Suprapubic skin (tissue), 4 donors: ENCODE results near the gene KRTAP3-3. TPM values are rescaled to one million over a fixed set of nuclear protein-coding genes. Genes with fewer than 3 reads are reported as not detected.

Experiments
- DNase-seq, 2 donors: peaks; one replicate each; pipeline ENCODE4 v3.0.0-alpha.2; 2019; ENCODE audit warnings: low spot score in 2 of 2
- H3K27ac ChIP-seq: fragments of 200-600 bp; sonication (generic); one replicate; pipeline ENCODE4 v1.5.1; 2019
- H3K27me3 ChIP-seq: fragments of 200-600 bp; sonication (generic); one replicate; pipeline ENCODE4 v1.5.1; 2019
- H3K36me3 ChIP-seq: fragments of 200-600 bp; sonication (generic); one replicate; pipeline ENCODE4 v1.5.1; 2019
- H3K4me1 ChIP-seq: fragments of 200-600 bp; sonication (generic); one replicate; pipeline ENCODE4 v1.5.1; 2019
- H3K4me3 ChIP-seq: fragments of 200-600 bp; sonication (generic); one replicate; pipeline ENCODE4 v1.5.1; 2019; ENCODE audit warnings: mild to moderate bottlenecking
- H3K9me3 ChIP-seq: fragments of 200-600 bp; sonication (generic); one replicate; pipeline ENCODE4 v1.5.1; 2019
- CTCF ChIP-seq, 2 donors: fragments of 200-600 bp in 1 of 2; fragments of 450-650 bp in 1 of 2; sonication (generic) in 1 of 2; IDR thresholded peaks; one replicate each; pipeline ENCODE4 v1.5.1; 2016 to 2019; ENCODE audit warnings: antibody characterized with exemption in 2 of 2, mild to moderate bottlenecking in 1 of 2, moderate library complexity in 1 of 2
- EP300 ChIP-seq: sonication (generic); formaldehyde crosslinking; IDR thresholded peaks from one replicate; pipeline ENCODE4 v1.6.1; 2017; ENCODE audit warnings: antibody characterized with exemption
- POLR2A ChIP-seq, 2 donors: fragments of 450-650 bp; IDR thresholded peaks; one replicate each; pipeline ENCODE4 v1.6.1; 2017; ENCODE audit warnings: antibody characterized with exemption in 2 of 2, mild to moderate bottlenecking in 2 of 2, moderate library complexity in 2 of 2
- POLR2AphosphoS5 ChIP-seq, 3 donors: sonication (generic); formaldehyde crosslinking; IDR thresholded peaks; one replicate each; pipeline ENCODE4 v1.6.1; 2017; ENCODE audit warnings: antibody characterized with exemption in 3 of 3
- WGBS: methylation state at CpG from one replicate; pipeline ENCODE4 v1.1.5; 2018; 5-methylcytosine and 5-hydroxymethylcytosine counted together
- total RNA-seq, 4 donors: library from RNA; depleted of rRNA; stranded (reverse); fragments of >200 nt; gene quantifications; one replicate each; pipeline ENCODE4 v1.1.0, GENCODE V29; 2016

Gene KRTAP3-3
- total RNA-seq, 4 donors from 2014 or later, result 2.8 to 22.9 TPM; not detected in 2

DNA sequence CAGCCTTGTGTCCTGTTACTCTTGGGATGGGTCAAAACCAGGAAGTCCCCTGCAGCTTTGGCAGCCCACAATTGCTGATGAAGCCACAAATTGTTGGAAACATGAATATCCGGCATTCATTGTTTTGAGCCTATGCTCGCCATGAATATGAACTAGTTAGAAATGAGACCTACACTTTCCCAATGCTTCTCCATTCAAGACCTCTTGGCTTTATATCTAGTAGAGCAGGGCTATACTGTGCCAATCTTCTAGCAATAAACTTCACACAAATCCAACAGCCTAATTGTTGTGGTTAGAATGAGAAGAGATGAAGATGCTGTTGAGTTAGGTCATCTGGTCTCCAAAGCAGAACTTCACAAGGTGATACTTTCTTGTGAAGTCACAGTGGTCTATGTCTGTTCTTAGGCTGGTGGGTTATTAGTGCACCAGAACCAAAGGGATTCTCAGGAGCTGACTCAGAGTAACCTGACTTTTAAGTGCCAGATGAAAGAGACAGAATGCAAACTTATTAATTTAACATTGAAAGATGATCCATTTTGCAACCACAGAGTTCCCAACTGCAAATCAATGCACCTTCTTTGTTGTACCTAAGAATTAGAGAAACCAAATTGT lies 42.8 kb downstream of the KRTAP3-3 start:
- no peak overlapping the region for H3K27ac ChIP-seq
- no peaks in the 10 kb centered on the region for H3K9me3 ChIP-seq
- H3K27me3 ChIP-seq, result peaks cover 16% of the 10 kb centered on the region
- no peak for DNase-seq
- H3K4me1 ChIP-seq, result peaks cover 36% of the 10 kb centered on the region
- no peak overlapping the region for H3K4me3 ChIP-seq
- no peak for TF ChIP-seq EP300
- TF ChIP-seq POLR2AphosphoS5 (IDR thresholded peaks at IDR 0.05), result no peak
- no peak for TF ChIP-seq POLR2A (IDR thresholded peaks at IDR 0.05)
- TF ChIP-seq CTCF (IDR thresholded peaks at IDR 0.05), result no peak
- H3K36me3 ChIP-seq, result no peaks in the 10 kb centered on the region
- WGBS, result 88% methylated on average over 2 of the region's 2 CpGs

GRCh38 chr17:40950176-40950575 lies 43.8 kb downstream of the KRTAP3-3 start:
- 76% methylated on average over 7 of the region's 7 CpGs for WGBS
- peak overlapping the region; percentile 18 for H3K27ac ChIP-seq
- TF ChIP-seq POLR2AphosphoS5 (IDR thresholded peaks at IDR 0.05), result peak in 1 of 3 donors; percentile 53
- TF ChIP-seq POLR2A (IDR thresholded peaks at IDR 0.05), result no peak

DNA sequence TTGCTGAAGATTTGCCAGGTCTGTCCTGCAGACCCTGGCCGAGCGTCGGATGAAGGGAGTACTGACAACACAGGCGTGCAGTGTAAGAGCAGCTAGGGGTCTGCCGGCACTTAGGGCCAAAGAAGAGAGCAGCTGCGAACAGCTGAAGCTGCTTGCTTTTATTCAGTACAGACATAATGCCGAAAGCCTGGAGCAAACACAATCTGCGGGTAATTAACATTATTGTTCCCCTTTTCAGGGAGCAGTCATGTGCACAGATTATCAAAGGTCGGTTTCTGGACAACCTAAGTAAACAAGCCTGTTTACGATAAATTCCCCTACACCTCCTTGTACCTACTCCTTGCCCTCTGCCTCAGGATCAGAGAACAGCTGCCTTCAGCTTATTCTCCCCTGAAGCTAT lies 44.5 kb downstream of the KRTAP3-3 start:
- Histone ChIP-seq H3K9me3 (no peaks in the 10 kb centered on the region), H3K4me3 (no peak overlapping the region), H3K27ac (no peak overlapping the region), H3K27me3 (peaks cover 16% of the 10 kb centered on the region), H3K36me3 (no peaks in the 10 kb centered on the region), H3K4me1 (peaks cover 30% of the 10 kb centered on the region)
- DNase-seq, result no peak
- 61% methylated on average over 10 of the region's 10 CpGs for WGBS
- TF ChIP-seq POLR2A (IDR thresholded peaks at IDR 0.05), result no peak
- no peak for TF ChIP-seq POLR2AphosphoS5 (IDR thresholded peaks at IDR 0.05)
- TF ChIP-seq CTCF (IDR thresholded peaks at IDR 0.05), result no peak
- TF ChIP-seq EP300, result no peak

More at GRCh38 chr17:40950176-40950575, 43.8 kb downstream of the KRTAP3-3 start:
- no peak for DNase-seq
- Histone ChIP-seq H3K9me3 (no peaks in the 10 kb centered on the region), H3K27me3 (peaks cover 16% of the 10 kb centered on the region), H3K36me3 (no peaks in the 10 kb centered on the region), H3K4me3 (no peak overlapping the region), H3K4me1 (peaks cover 36% of the 10 kb centered on the region)

DNA sequence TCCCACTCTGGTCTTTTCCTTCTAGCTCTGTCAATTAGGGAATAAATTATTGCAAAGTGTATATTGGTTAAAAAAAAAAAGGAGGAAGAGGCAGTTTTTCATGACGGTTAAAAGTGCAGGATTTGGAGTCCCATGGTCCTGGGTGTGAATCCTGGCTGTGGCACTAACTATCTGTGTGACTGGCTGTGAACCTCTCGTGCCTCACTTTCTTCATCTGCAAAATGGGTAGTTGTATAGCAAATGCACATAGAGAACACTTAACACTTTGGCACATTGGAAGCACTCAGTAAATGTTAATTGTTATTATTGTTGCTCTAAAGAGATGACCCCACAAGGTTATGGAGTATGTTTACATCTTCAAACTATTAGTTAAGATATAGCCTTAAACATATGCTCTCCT lies 46.0 kb downstream of the KRTAP3-3 start:
- TF ChIP-seq POLR2A (IDR thresholded peaks at IDR 0.05) (no peak), CTCF (IDR thresholded peaks at IDR 0.05) (no peak), POLR2AphosphoS5 (IDR thresholded peaks at IDR 0.05) (no peak), EP300 (no peak)
- Histone ChIP-seq H3K27ac (no peak overlapping the region), H3K27me3 (peaks cover 16% of the 10 kb centered on the region), H3K36me3 (no peaks in the 10 kb centered on the region), H3K4me3 (no peak overlapping the region), H3K9me3 (no peaks in the 10 kb centered on the region), H3K4me1 (peaks cover 17% of the 10 kb centered on the region)
- DNase-seq, result no peak
- 66% methylated on average over 2 of the region's 2 CpGs for WGBS

- peaks cover 16% of the 10 kb centered on the region for H3K27me3 ChIP-seq
- H3K9me3 ChIP-seq, result no peaks in the 10 kb centered on the region
- no peaks in the 10 kb centered on the region for H3K36me3 ChIP-seq
- H3K4me1 ChIP-seq, result peaks cover 7% of the 10 kb centered on the region
- no peak for DNase-seq
- no peak overlapping the region for H3K27ac ChIP-seq
- no peak overlapping the region for H3K4me3 ChIP-seq
- WGBS, result 79% methylated on average over 6 of the region's 6 CpGs
- TF ChIP-seq POLR2AphosphoS5 (IDR thresholded peaks at IDR 0.05) (no peak), CTCF (IDR thresholded peaks at IDR 0.05) (no peak)
Measured at GRCh38 chr17:40945414-40945813, 48.5 kb downstream of the KRTAP3-3 start.

DNA sequence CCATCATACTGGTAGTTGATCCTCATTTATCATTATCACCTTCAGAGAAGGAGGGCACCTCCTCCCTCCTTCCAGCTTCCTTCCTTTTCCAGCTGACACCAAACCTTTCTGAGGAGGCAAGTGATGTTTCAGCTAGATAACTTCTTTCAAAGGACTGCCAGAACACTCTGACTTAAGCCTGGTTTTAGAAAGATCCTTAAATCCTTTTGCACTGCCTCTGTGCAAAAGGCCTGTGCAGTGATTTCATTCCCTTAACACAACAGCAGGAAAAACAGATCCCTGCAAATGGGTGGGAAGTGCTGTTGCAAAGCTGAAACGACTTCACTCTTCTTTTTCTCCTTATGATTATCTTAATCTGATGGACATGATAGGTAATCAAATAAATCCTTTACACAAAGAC lies 49.4 kb downstream of the KRTAP3-3 start:
- H3K36me3 ChIP-seq, result no peaks in the 10 kb centered on the region
- H3K9me3 ChIP-seq, result no peaks in the 10 kb centered on the region
- H3K4me1 ChIP-seq, result peaks cover 5% of the 10 kb centered on the region
- no peak overlapping the region for H3K27ac ChIP-seq
- WGBS, result 48% methylated on average over 1 of the region's 1 CpG
- no peak for DNase-seq
- peaks cover 14% of the 10 kb centered on the region for H3K27me3 ChIP-seq
- no peak overlapping the region for H3K4me3 ChIP-seq
- TF ChIP-seq POLR2A (IDR thresholded peaks at IDR 0.05), result no peak

Other genes starting within 250 kb of the KRTAP3-3 start
- 100 to 1,000 TPM in 2 of 4 donors, 10 to 100 TPM in 1, 1 to 10 TPM in 1; 8.7 to 383 (median 119) TPM for gene KRT25, start 238.8 kb downstream of the KRTAP3-3 start, total RNA-seq
- 1 to 10 TPM in 2 of 4 donors, under 1 TPM in 2; 0.34 to 7.2 (median 1.8) TPM for gene KRT26, start 222.0 kb downstream of the KRTAP3-3 start, total RNA-seq
- gene KRT27, start 211.6 kb downstream of the KRTAP3-3 start, total RNA-seq, result 100 to 1,000 TPM in 1 of 4 donors, 10 to 100 TPM in 2, 1 to 10 TPM in 1; 1.9 to 150 (median 39.1) TPM
- 10 to 100 TPM in 2 of 4 donors, 1 to 10 TPM in 2; 1.0 to 32.0 (median 11.6) TPM for gene KRT28, start 194.2 kb downstream of the KRTAP3-3 start, total RNA-seq
- 1,000 to 10,000 TPM; 3,788 to 5,963 (median 5,237) TPM for gene KRT10, start 171.6 kb downstream of the KRTAP3-3 start, total RNA-seq
- gene KRT12, start 126.9 kb downstream of the KRTAP3-3 start, total RNA-seq, result not detected
- gene KRT20, start 108.9 kb downstream of the KRTAP3-3 start, total RNA-seq, result under 1 TPM in 1 of 4 donors, not detected in 3; 0.60 TPM
- 100 to 1,000 TPM in 3 of 4 donors, 10 to 100 TPM in 1; 84.6 to 310 (median 217) TPM for gene KRT23, start 56.5 kb downstream of the KRTAP3-3 start, total RNA-seq
- gene KRT39, start 27.2 kb downstream of the KRTAP3-3 start, total RNA-seq, result 10 to 100 TPM in 1 of 4 donors, 1 to 10 TPM in 1, not detected in 2; 2.5 to 13.3 TPM
- gene KRT40, start 9.8 kb downstream of the KRTAP3-3 start, total RNA-seq, result 10 to 100 TPM in 1 of 4 donors, 1 to 10 TPM in 1, under 1 TPM in 1, not detected in 1; 0.98 to 12.5 (median 3.9) TPM
- 10 to 100 TPM in 2 of 4 donors, 1 to 10 TPM in 1, not detected in 1; 8.0 to 42.6 (median 23.7) TPM for gene KRTAP3-2, start 5.7 kb upstream of the KRTAP3-3 start, total RNA-seq
- 10 to 100 TPM in 2 of 4 donors, 1 to 10 TPM in 1, not detected in 1; 5.6 to 95.2 (median 15.5) TPM for gene KRTAP3-1, start 15.0 kb upstream of the KRTAP3-3 start, total RNA-seq
- 100 to 1,000 TPM in 1 of 4 donors, 10 to 100 TPM in 2, 1 to 10 TPM in 1; 1.6 to 199 (median 40.4) TPM for gene KRTAP1-5, start 33.0 kb upstream of the KRTAP3-3 start, total RNA-seq
- gene KRTAP1-4, start 36.0 kb upstream of the KRTAP3-3 start, total RNA-seq, result 1 to 10 TPM in 1 of 4 donors, not detected in 3; 3.2 TPM
- 100 to 1,000 TPM in 1 of 4 donors, 10 to 100 TPM in 2, not detected in 1; 10.7 to 140 (median 28.7) TPM for gene KRTAP1-3, start 40.7 kb upstream of the KRTAP3-3 start, total RNA-seq
- gene KRTAP1-1, start 47.3 kb upstream of the KRTAP3-3 start, total RNA-seq, result 100 to 1,000 TPM in 1 of 4 donors, 10 to 100 TPM in 1, 1 to 10 TPM in 1, not detected in 1; 9.9 to 165 (median 46.0) TPM
- gene KRTAP2-1, start 53.2 kb upstream of the KRTAP3-3 start, total RNA-seq, result 100 to 1,000 TPM in 1 of 4 donors, 10 to 100 TPM in 2, not detected in 1; 20.1 to 128 (median 37.2) TPM
- gene KRTAP2-2, start 61.1 kb upstream of the KRTAP3-3 start, total RNA-seq, result 10 to 100 TPM in 2 of 4 donors, 1 to 10 TPM in 1, not detected in 1; 8.2 to 41.6 (median 25.3) TPM
- gene KRTAP2-3, start 66.0 kb upstream of the KRTAP3-3 start, total RNA-seq, result 10 to 100 TPM in 1 of 4 donors, under 1 TPM in 1, not detected in 2; 0.64 to 10.8 TPM
- 10 to 100 TPM in 2 of 4 donors, 1 to 10 TPM in 1, not detected in 1; 6.5 to 76.9 (median 13.4) TPM for gene KRTAP2-4, start 71.7 kb upstream of the KRTAP3-3 start, total RNA-seq
- gene KRTAP4-7, start 90.0 kb upstream of the KRTAP3-3 start, total RNA-seq, result 10 to 100 TPM in 1 of 4 donors, 1 to 10 TPM in 2, not detected in 1; 7.9 to 50.0 (median 8.5) TPM
- gene KRTAP4-8, start 104.0 kb upstream of the KRTAP3-3 start, total RNA-seq, result 10 to 100 TPM in 2 of 4 donors, 1 to 10 TPM in 1, not detected in 1; 4.4 to 15.2 (median 13.6) TPM
- gene KRTAP4-16, start 108.0 kb upstream of the KRTAP3-3 start, total RNA-seq, result not detected
- 10 to 100 TPM in 3 of 4 donors, not detected in 1; 10.1 to 58.8 (median 13.1) TPM for gene KRTAP4-9, start 111.2 kb upstream of the KRTAP3-3 start, total RNA-seq
- gene KRTAP4-11, start 124.2 kb upstream of the KRTAP3-3 start, total RNA-seq, result 10 to 100 TPM in 1 of 4 donors, 1 to 10 TPM in 2, not detected in 1; 4.3 to 23.4 (median 5.6) TPM
- 10 to 100 TPM in 1 of 4 donors, 1 to 10 TPM in 2, not detected in 1; 6.1 to 54.5 (median 8.3) TPM for gene KRTAP4-12, start 130.0 kb upstream of the KRTAP3-3 start, total RNA-seq
- 10 to 100 TPM in 2 of 4 donors, 1 to 10 TPM in 1, not detected in 1; 9.0 to 45.0 (median 13.0) TPM for gene KRTAP4-6, start 146.4 kb upstream of the KRTAP3-3 start, total RNA-seq
- gene KRTAP4-5, start 155.7 kb upstream of the KRTAP3-3 start, total RNA-seq, result 10 to 100 TPM in 1 of 4 donors, 1 to 10 TPM in 2, not detected in 1; 1.1 to 19.2 (median 2.2) TPM
- gene KRTAP4-4, start 166.6 kb upstream of the KRTAP3-3 start, total RNA-seq, result 10 to 100 TPM in 2 of 4 donors, 1 to 10 TPM in 1, not detected in 1; 7.7 to 81.7 (median 24.6) TPM
- gene KRTAP4-3, start 174.1 kb upstream of the KRTAP3-3 start, total RNA-seq, result 10 to 100 TPM in 2 of 4 donors, 1 to 10 TPM in 1, not detected in 1; 9.0 to 35.4 (median 16.4) TPM
- 10 to 100 TPM in 3 of 4 donors, not detected in 1; 16.1 to 86.3 (median 16.3) TPM for gene KRTAP4-2, start 184.1 kb upstream of the KRTAP3-3 start, total RNA-seq
- gene KRTAP4-1, start 190.7 kb upstream of the KRTAP3-3 start, total RNA-seq, result 10 to 100 TPM in 2 of 4 donors, 1 to 10 TPM in 1, not detected in 1; 4.2 to 51.7 (median 16.7) TPM
- 1 to 10 TPM in 1 of 4 donors, not detected in 3; 1.1 TPM for gene KRTAP9-1, start 195.7 kb upstream of the KRTAP3-3 start, total RNA-seq
- 100 to 1,000 TPM in 1 of 4 donors, 10 to 100 TPM in 2, not detected in 1; 36.3 to 127 (median 60.8) TPM for gene KRTAP9-2, start 232.5 kb upstream of the KRTAP3-3 start, total RNA-seq
- 100 to 1,000 TPM in 1 of 4 donors, 10 to 100 TPM in 2, not detected in 1; 29.0 to 178 (median 61.4) TPM for gene KRTAP9-3, start 238.3 kb upstream of the KRTAP3-3 start, total RNA-seq
- 10 to 100 TPM in 3 of 4 donors, not detected in 1; 27.1 to 89.8 (median 46.6) TPM for gene KRTAP9-8, start 243.8 kb upstream of the KRTAP3-3 start, total RNA-seq